ENCODE results near the gene SLC25A33. TPM values are rescaled to one million over a fixed set of nuclear protein-coding genes. Genes with fewer than 3 reads are reported as not detected.

The SLC25A33 gene
- total RNA-seq, 1 donor: 6.7 TPM

- peaks cover 5% of the 10 kb centered on the region for H3K4me1 ChIP-seq (ENCODE audit: insufficient read depth, low read length)
- H3K27me3 ChIP-seq (ENCODE audit: insufficient read depth, low read length): no peaks in the 10 kb centered on the region
- no peak overlapping the region for H3K4me3 ChIP-seq (ENCODE audit: low read length)
- no peaks in the 10 kb centered on the region for H3K9me3 ChIP-seq (ENCODE audit: low read depth, low read length)
These were observed 10.1 kb upstream of the SLC25A33 start for GRCh38 chr1:9529190-9529589.

GRCh38 chr1:9530320-9530719 is 8.9 kb upstream of the SLC25A33 start:
- H3K4me3 ChIP-seq (ENCODE audit: low read length): no peak overlapping the region
- peaks cover 5% of the 10 kb centered on the region for H3K4me1 ChIP-seq (ENCODE audit: insufficient read depth, low read length)
- H3K9me3 ChIP-seq (ENCODE audit: low read depth, low read length): no peaks in the 10 kb centered on the region
- H3K27me3 ChIP-seq (ENCODE audit: insufficient read depth, low read length): no peaks in the 10 kb centered on the region

- H3K27me3 ChIP-seq (ENCODE audit: insufficient read depth, low read length): no peaks in the 10 kb centered on the region
- peaks cover 5% of the 10 kb centered on the region for H3K4me1 ChIP-seq (ENCODE audit: insufficient read depth, low read length)
- no peak overlapping the region for H3K4me3 ChIP-seq (ENCODE audit: low read length)
- no peaks in the 10 kb centered on the region for H3K9me3 ChIP-seq (ENCODE audit: low read depth, low read length)
These were observed 4.3 kb upstream of the SLC25A33 start for GRCh38 chr1:9534953-9535352.

- H3K9me3 ChIP-seq (ENCODE audit: low read depth, low read length): no peaks in the 10 kb centered on the region
- peaks cover 16% of the 10 kb centered on the region for H3K4me1 ChIP-seq (ENCODE audit: insufficient read depth, low read length)
- H3K4me3 ChIP-seq (ENCODE audit: low read length): no peak overlapping the region
- no peaks in the 10 kb centered on the region for H3K27me3 ChIP-seq (ENCODE audit: insufficient read depth, low read length)
These were observed 3.0 kb upstream of the SLC25A33 start for GRCh38 chr1:9536301-9536700.

GRCh38 chr1:9537863-9538668 is 1.2 kb upstream of the SLC25A33 start:
- no peak overlapping the region for H3K4me3 ChIP-seq (ENCODE audit: low read length)
- no peaks in the 10 kb centered on the region for H3K27me3 ChIP-seq (ENCODE audit: insufficient read depth, low read length)
- no peaks in the 10 kb centered on the region for H3K9me3 ChIP-seq (ENCODE audit: low read depth, low read length)
- H3K4me1 ChIP-seq (ENCODE audit: insufficient read depth, low read length): peaks cover 27% of the 10 kb centered on the region

- H3K9me3 ChIP-seq (ENCODE audit: low read depth, low read length): no peaks in the 10 kb centered on the region
- H3K27me3 ChIP-seq (ENCODE audit: insufficient read depth, low read length): no peaks in the 10 kb centered on the region
- H3K4me1 ChIP-seq (ENCODE audit: insufficient read depth, low read length): peaks cover 28% of the 10 kb centered on the region
- H3K4me3 ChIP-seq (ENCODE audit: low read length): no peak overlapping the region
These were observed 548 bp upstream of the SLC25A33 start for GRCh38 chr1:9538669-9539164.

- Histone ChIP-seq H3K4me3 (ENCODE audit: low read length) (peak overlapping the region; percentile 56), H3K4me1 (ENCODE audit: insufficient read depth, low read length) (peaks cover 28% of the 10 kb centered on the region), H3K27me3 (ENCODE audit: insufficient read depth, low read length) (no peaks in the 10 kb centered on the region), H3K9me3 (ENCODE audit: low read depth, low read length) (no peaks in the 10 kb centered on the region)
These were observed 725 bp downstream of the SLC25A33 start for GRCh38 chr1:9539829-9540550.

- no peak overlapping the region for H3K4me3 ChIP-seq (ENCODE audit: low read length)
- no peaks in the 10 kb centered on the region for H3K9me3 ChIP-seq (ENCODE audit: low read depth, low read length)
- H3K4me1 ChIP-seq (ENCODE audit: insufficient read depth, low read length): peaks cover 28% of the 10 kb centered on the region
- H3K27me3 ChIP-seq (ENCODE audit: insufficient read depth, low read length): no peaks in the 10 kb centered on the region
These were observed 3.2 kb downstream of the SLC25A33 start for GRCh38 chr1:9542430-9542829.

GRCh38 chr1:9544926-9545325 is 5.7 kb downstream of the SLC25A33 start:
- Histone ChIP-seq H3K27me3 (ENCODE audit: insufficient read depth, low read length) (no peaks in the 10 kb centered on the region), H3K4me3 (ENCODE audit: low read length) (no peak overlapping the region), H3K9me3 (ENCODE audit: low read depth, low read length) (no peaks in the 10 kb centered on the region), H3K4me1 (ENCODE audit: insufficient read depth, low read length) (peaks cover 23% of the 10 kb centered on the region)

- no peaks in the 10 kb centered on the region for H3K9me3 ChIP-seq (ENCODE audit: low read depth, low read length)
- H3K27me3 ChIP-seq (ENCODE audit: insufficient read depth, low read length): no peaks in the 10 kb centered on the region
- H3K4me3 ChIP-seq (ENCODE audit: low read length): no peak overlapping the region
- no peaks in the 10 kb centered on the region for H3K4me1 ChIP-seq (ENCODE audit: insufficient read depth, low read length)
These were observed 10.8 kb downstream of the SLC25A33 start for GRCh38 chr1:9549955-9550546.

GRCh38 chr1:9551984-9552383 is 12.7 kb downstream of the SLC25A33 start:
- Histone ChIP-seq H3K9me3 (ENCODE audit: low read depth, low read length) (no peaks in the 10 kb centered on the region), H3K27me3 (ENCODE audit: insufficient read depth, low read length) (no peaks in the 10 kb centered on the region), H3K4me1 (ENCODE audit: insufficient read depth, low read length) (no peaks in the 10 kb centered on the region), H3K4me3 (ENCODE audit: low read length) (no peak overlapping the region)

GRCh38 chr1:9553736-9554144 is 14.5 kb downstream of the SLC25A33 start:
- H3K4me3 ChIP-seq (ENCODE audit: low read length): no peak overlapping the region
- no peaks in the 10 kb centered on the region for H3K27me3 ChIP-seq (ENCODE audit: insufficient read depth, low read length)
- peaks cover 9% of the 10 kb centered on the region for H3K4me1 ChIP-seq (ENCODE audit: insufficient read depth, low read length)
- H3K9me3 ChIP-seq (ENCODE audit: low read depth, low read length): no peaks in the 10 kb centered on the region

- H3K4me3 ChIP-seq (ENCODE audit: low read length): no peak overlapping the region
- H3K9me3 ChIP-seq (ENCODE audit: low read depth, low read length): no peaks in the 10 kb centered on the region
- peaks cover 16% of the 10 kb centered on the region for H3K4me1 ChIP-seq (ENCODE audit: insufficient read depth, low read length)
- no peaks in the 10 kb centered on the region for H3K27me3 ChIP-seq (ENCODE audit: insufficient read depth, low read length)
These were observed 16.7 kb downstream of the SLC25A33 start for GRCh38 chr1:9555942-9556341.

GRCh38 chr1:9557624-9558023 is 18.4 kb downstream of the SLC25A33 start:
- Histone ChIP-seq H3K27me3 (ENCODE audit: insufficient read depth, low read length) (no peaks in the 10 kb centered on the region), H3K4me1 (ENCODE audit: insufficient read depth, low read length) (peaks cover 16% of the 10 kb centered on the region), H3K9me3 (ENCODE audit: low read depth, low read length) (no peaks in the 10 kb centered on the region), H3K4me3 (ENCODE audit: low read length) (no peak overlapping the region)

- Histone ChIP-seq H3K27me3 (ENCODE audit: insufficient read depth, low read length) (no peaks in the 10 kb centered on the region), H3K4me3 (ENCODE audit: low read length) (no peak overlapping the region), H3K9me3 (ENCODE audit: low read depth, low read length) (no peaks in the 10 kb centered on the region), H3K4me1 (ENCODE audit: insufficient read depth, low read length) (peaks cover 16% of the 10 kb centered on the region)
These were observed 19.1 kb downstream of the SLC25A33 start for GRCh38 chr1:9558271-9558945.
